T-helper 1 cell treated with Interleukin-12 subunit alpha and Interleukin-12 subunit beta and Interleukin-4 antibody, amounts not matched to agents 30 μg/mL and 1 μg/mL, for 36 hours (primary cell): Measurements from ENCODE around the gene OBP2A.
"Not testable (repeated sequence)": the region's sequence is repeated elsewhere in the genome, so short reads cannot be mapped to it uniquely, and the experiment has no call there.

Experiments
- H3K27ac Mint-ChIP-seq: one replicate; pipeline ENCODE4 v1.8.0; 2021; ENCODE audit warnings: mild to moderate bottlenecking, mixed read lengths
- H3K27me3 Mint-ChIP-seq: one replicate; pipeline ENCODE4 v1.8.0; 2021; ENCODE audit warnings: low read depth, mixed read lengths
- H3K36me3 Mint-ChIP-seq: one replicate; pipeline ENCODE4 v1.8.0; 2021; ENCODE audit warnings: low read depth, mixed read lengths
- H3K4me1 Mint-ChIP-seq: one replicate; pipeline ENCODE4 v1.8.0; 2021; ENCODE audit warnings: low read depth, mixed read lengths
- H3K4me3 Mint-ChIP-seq: one replicate; pipeline ENCODE4 v1.8.0; 2021; ENCODE audit warnings: mild to moderate bottlenecking, moderate library complexity, mixed read lengths
- H3K9me3 Mint-ChIP-seq: one replicate; pipeline ENCODE4 v1.8.0; 2021; ENCODE audit warnings: mixed read lengths

The OBP2A gene

DNA sequence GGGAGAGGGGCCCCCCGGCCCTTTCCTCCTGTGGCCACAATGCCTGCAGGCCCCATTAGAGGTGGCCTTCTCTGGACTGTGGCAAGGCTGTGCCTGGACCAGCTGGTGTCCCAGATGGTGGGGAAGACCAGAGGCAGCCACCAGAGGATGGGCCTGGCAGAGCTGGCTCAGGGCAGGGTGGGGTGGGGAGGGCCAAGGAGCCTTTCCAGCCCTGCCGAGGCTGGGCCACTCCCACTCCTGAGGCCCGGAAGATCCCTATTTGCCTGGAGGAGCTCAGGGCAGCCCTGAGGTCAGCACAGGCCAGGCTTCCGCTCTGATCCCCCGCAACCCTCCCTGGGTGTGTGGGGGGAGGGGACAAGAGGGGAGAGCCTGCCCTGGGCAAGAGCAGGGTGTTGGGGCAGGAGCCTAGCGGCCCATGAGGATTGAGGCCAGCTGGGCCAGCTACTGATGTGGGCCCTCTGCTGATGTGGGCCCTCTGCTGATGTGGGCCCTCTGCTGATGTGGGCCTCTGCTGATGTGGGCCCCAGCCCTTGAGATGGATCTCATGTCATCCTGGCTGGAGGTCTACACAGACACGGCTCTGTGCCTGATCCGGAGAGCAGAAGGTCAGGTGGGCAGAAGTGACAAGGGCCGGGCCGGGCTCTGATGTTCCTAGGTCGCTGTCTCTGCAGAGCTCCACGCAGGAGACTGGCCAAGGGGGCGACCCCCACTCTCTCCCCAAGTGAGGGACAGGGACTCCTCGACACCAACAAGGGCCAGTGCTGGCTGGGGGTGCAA lies 39.4 kb upstream of the OBP2A start:
- H3K4me3 Mint-ChIP-seq: no peak overlapping the region
- H3K27ac Mint-ChIP-seq: no peak overlapping the region
- peaks cover 14% of the 10 kb centered on the region for H3K4me1 Mint-ChIP-seq
- no peaks in the 10 kb centered on the region for H3K27me3 Mint-ChIP-seq
- peaks cover 7% of the 10 kb centered on the region for H3K9me3 Mint-ChIP-seq
- peaks cover 13% of the 10 kb centered on the region for H3K36me3 Mint-ChIP-seq

DNA sequence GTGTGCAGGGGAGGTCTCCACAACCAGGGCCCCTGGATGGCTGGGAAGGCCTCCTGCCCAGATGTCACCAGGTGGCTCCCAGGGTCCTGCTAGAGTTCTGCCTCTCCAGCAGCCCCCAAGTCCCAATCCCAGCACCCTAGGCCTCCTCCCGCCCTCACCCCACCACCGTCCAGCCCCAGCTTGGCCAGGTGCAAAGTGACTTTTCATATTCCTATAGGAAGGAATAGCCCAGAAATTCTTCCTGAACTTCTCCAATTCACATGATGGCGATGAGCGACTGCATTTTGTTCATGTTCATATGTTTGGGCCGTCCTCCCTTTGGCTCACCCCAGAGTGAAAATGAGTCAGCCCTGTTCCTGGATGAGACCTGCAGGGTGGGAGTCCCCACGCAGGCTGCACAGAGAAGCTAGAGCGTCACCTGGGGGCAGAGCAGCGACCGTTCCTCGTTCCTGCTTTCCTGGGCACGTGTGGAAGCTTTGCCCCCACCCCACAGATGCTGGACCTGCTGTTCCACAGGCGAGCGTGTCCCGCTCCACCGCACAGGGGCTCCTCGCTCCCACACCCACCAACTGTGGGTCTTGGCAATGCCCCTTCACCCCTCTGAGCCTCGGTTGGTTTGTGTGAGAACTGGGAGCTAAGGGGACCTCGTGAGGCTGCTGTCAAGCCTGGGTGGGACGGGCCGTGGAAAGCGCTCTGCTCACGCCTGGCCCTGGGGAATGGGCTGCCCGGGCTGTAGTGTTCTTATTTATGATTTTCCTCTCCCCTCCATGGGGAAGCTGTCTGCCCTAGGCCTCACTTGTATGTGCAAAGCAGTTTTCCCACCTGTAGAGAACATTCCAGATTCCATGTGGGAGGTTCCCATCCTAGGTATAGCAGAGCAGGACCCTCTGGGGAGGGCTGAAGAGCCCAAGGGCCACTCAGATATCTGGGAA lies 38.6 kb upstream of the OBP2A start:
- Mint-ChIP-seq H3K4me3 (no peak overlapping the region), H3K27ac (no peak overlapping the region), H3K4me1 (peaks cover 13% of the 10 kb centered on the region), H3K27me3 (no peaks in the 10 kb centered on the region), H3K36me3 (peaks cover 13% of the 10 kb centered on the region), H3K9me3 (peaks cover 7% of the 10 kb centered on the region)

DNA sequence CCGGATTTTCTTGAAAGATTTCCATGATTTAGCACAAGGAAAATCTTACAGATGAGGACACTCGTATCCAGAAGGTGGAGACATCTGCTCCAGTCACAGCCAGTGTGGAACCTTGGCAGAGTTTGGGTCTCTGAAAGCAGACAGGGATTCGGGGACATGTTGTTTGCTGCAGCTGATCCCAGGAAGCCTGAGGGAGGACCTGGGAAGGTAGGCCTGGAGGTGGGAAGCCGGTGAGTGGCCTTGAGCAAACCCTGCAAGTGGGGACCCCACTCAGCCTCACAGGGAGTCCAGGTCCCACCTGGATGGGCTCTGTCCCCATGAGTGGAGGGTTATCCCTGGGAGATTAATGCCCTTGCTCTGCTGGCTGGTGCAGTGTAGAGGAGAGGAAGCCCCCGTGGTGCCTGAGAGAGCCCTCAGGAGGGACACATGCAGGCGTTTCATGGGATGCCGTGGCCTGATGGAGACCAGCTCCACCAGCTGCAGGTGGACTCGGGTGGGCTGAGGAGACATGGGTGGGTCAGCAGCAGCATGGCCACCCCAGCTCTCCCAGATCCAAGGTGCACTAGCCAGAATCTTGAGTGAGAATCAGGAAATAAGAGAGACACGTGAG lies 37.6 kb upstream of the OBP2A start:
- Mint-ChIP-seq H3K9me3 (peaks cover 7% of the 10 kb centered on the region), H3K27ac (no peak overlapping the region), H3K4me1 (peaks cover 10% of the 10 kb centered on the region), H3K27me3 (no peaks in the 10 kb centered on the region), H3K4me3 (no peak overlapping the region), H3K36me3 (peaks cover 11% of the 10 kb centered on the region)

- H3K36me3 Mint-ChIP-seq: peaks cover 6% of the 10 kb centered on the region
- H3K27me3 Mint-ChIP-seq: no peaks in the 10 kb centered on the region
- no peak overlapping the region for H3K27ac Mint-ChIP-seq
- peaks cover 7% of the 10 kb centered on the region for H3K9me3 Mint-ChIP-seq
- no peak overlapping the region for H3K4me3 Mint-ChIP-seq
- peaks cover 10% of the 10 kb centered on the region for H3K4me1 Mint-ChIP-seq
Measured at GRCh38 chr9:135509458-135509857, 36.5 kb upstream of the OBP2A start.

DNA sequence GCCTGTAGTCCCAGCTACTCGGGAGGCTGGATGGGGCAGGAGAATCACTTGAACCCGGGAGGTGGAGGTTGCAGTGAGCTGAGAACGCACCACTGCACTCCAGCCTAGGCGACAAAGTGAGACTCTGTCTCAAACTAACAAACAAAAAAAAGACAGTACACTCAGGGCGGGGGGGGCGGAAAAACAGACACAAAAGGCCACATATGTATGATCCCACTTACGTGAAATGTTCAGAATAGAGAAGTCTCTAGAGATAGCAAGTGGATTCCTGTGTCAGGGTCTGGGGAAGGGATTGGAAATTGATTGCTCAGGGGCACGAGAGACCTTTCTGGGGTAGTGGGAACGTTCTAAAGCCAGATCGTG lies 33.7 kb upstream of the OBP2A start:
- H3K4me1 Mint-ChIP-seq: peaks cover 13% of the 10 kb centered on the region
- H3K27me3 Mint-ChIP-seq: no peaks in the 10 kb centered on the region
- no peak overlapping the region for H3K4me3 Mint-ChIP-seq
- peaks cover 7% of the 10 kb centered on the region for H3K9me3 Mint-ChIP-seq
- H3K36me3 Mint-ChIP-seq: no peaks in the 10 kb centered on the region
- H3K27ac Mint-ChIP-seq: no peak overlapping the region

DNA sequence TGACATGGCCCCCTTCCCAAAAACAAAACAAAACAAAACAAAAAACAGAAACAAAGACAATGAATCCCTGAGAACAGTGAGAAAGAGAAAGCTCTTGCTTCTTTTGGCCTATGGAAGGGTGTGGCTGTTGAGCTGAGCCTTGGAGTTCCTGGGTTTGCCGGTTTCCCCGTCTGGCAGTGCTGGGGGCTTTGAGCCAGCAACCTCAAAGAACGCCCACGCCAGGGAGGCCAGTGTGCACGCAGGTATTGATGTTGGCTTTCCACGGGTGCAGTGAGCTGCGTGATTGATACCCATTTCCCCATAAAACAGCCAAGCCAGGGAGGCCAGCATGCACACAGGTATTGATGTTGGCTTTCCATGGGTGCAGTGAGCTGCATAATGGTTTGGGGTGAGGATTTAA lies 33.0 kb upstream of the OBP2A start:
- no peak overlapping the region for H3K27ac Mint-ChIP-seq
- peaks cover 13% of the 10 kb centered on the region for H3K4me1 Mint-ChIP-seq

DNA sequence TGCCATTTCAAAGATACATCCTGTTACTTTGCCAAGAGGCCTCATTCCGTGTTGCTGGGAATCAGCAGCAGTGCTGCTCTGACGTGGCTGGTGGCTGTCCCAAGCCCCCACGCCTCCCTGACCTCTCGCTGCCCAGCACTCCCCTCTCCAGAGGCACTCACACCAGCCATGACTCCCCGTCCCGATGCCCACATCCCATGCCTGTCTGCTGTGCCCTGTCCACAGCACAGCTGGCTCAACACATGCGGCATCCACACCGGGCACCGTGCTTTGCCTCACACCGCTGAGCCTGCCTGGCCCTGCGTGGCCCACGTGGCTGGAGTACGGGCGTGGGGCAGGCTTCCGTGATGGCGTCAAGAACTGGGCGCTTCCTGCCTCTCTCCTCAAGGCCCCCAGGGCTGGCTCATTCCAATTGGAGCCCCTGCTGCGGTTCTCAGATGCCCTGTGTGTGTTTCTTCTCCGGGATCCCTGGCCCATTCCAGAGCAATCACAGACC lies 32.5 kb upstream of the OBP2A start:
- Mint-ChIP-seq H3K4me3 (no peak overlapping the region), H3K36me3 (no peaks in the 10 kb centered on the region), H3K9me3 (peaks cover 7% of the 10 kb centered on the region), H3K27me3 (peaks cover 8% of the 10 kb centered on the region), H3K27ac (no peak overlapping the region), H3K4me1 (peaks cover 13% of the 10 kb centered on the region)

More for the DNA sequence above, 33.0 kb upstream of the OBP2A start:
- Mint-ChIP-seq H3K27me3 (peaks cover 4% of the 10 kb centered on the region), H3K36me3 (no peaks in the 10 kb centered on the region), H3K9me3 (peaks cover 7% of the 10 kb centered on the region), H3K4me3 (no peak overlapping the region)

GRCh38 chr9:135513906-135514305 lies 32.0 kb upstream of the OBP2A start:
- not testable (repeated sequence) for H3K4me3 Mint-ChIP-seq, H3K36me3 Mint-ChIP-seq, H3K9me3 Mint-ChIP-seq, H3K27ac Mint-ChIP-seq
- Mint-ChIP-seq H3K27me3 (peaks cover 12% of the 10 kb centered on the region), H3K4me1 (peaks cover 13% of the 10 kb centered on the region)

DNA sequence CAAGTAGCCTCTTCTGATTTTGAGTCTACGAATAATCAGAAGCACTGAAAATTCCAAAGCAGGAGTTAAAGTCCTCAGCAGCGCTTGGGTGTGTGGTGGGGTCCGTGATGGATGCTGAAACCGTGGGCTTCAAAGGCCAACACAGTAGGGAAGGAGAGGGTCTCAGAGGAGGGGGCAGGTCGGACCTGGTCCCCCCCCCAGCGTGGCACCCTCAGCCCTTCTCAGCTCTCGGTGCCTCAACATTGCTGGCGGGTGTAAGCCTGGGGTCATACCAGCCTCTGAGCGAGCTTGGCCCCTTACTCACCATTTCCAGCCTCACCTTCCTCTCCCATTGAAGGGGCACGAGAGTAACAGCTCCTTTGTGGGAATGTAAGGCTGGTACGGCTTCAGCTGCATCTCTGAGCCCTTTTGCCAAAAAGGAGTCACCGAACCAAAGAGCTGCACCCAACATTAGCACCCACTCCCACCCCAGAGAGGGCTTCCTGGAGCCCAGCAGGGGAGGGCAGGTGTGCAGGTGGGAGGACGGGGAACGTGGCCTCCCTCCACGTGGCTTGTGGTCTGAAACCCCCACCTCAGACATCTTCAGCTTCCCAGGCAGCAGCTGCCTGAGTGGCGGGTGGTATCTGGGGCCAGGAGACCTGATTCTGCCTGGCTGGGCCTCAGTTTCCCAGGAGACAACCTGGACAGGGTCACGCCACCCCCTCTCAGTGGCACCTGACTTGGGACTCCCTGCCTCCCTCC lies 31.4 kb upstream of the OBP2A start:
- Mint-ChIP-seq H3K9me3 (peaks cover under 1% of the 10 kb centered on the region), H3K36me3 (no peaks in the 10 kb centered on the region), H3K27ac (no peak overlapping the region), H3K4me3 (no peak overlapping the region), H3K4me1 (peaks cover 13% of the 10 kb centered on the region), H3K27me3 (peaks cover 16% of the 10 kb centered on the region)

GRCh38 chr9:135515083-135515951 lies 30.6 kb upstream of the OBP2A start:
- H3K4me3 Mint-ChIP-seq: no peak overlapping the region
- H3K27ac Mint-ChIP-seq: no peak overlapping the region
- no peaks in the 10 kb centered on the region for H3K9me3 Mint-ChIP-seq
- H3K27me3 Mint-ChIP-seq: peaks cover 18% of the 10 kb centered on the region
- no peaks in the 10 kb centered on the region for H3K36me3 Mint-ChIP-seq
- H3K4me1 Mint-ChIP-seq: peaks cover 13% of the 10 kb centered on the region

- H3K4me1 Mint-ChIP-seq: peaks cover 8% of the 10 kb centered on the region
- H3K27me3 Mint-ChIP-seq: peaks cover 21% of the 10 kb centered on the region
Measured at GRCh38 chr9:135516132-135516860, 29.6 kb upstream of the OBP2A start.

GRCh38 chr9:135517407-135517822 lies 28.5 kb upstream of the OBP2A start:
- Mint-ChIP-seq H3K36me3 (no peaks in the 10 kb centered on the region), H3K9me3 (no peaks in the 10 kb centered on the region), H3K27ac (no peak overlapping the region), H3K4me1 (peaks cover 4% of the 10 kb centered on the region), H3K27me3 (peaks cover 21% of the 10 kb centered on the region), H3K4me3 (no peak overlapping the region)

More at GRCh38 chr9:135516132-135516860, 29.6 kb upstream of the OBP2A start:
- no peaks in the 10 kb centered on the region for H3K36me3 Mint-ChIP-seq
- H3K4me3 Mint-ChIP-seq: no peak overlapping the region
- no peaks in the 10 kb centered on the region for H3K9me3 Mint-ChIP-seq
- no peak overlapping the region for H3K27ac Mint-ChIP-seq
